ENCODE measurements around the gene CTBS. TPM values are rescaled to one million over a fixed set of nuclear protein-coding genes. Genes with fewer than 3 reads are reported as not detected.
"Not testable (repeated sequence)": the region's sequence is repeated elsewhere in the genome, so short reads cannot be mapped to it uniquely, and the experiment has no call there.

Gene CTBS
- total RNA-seq, 1 donor from 2014 or later = 13.1 TPM

DNA sequence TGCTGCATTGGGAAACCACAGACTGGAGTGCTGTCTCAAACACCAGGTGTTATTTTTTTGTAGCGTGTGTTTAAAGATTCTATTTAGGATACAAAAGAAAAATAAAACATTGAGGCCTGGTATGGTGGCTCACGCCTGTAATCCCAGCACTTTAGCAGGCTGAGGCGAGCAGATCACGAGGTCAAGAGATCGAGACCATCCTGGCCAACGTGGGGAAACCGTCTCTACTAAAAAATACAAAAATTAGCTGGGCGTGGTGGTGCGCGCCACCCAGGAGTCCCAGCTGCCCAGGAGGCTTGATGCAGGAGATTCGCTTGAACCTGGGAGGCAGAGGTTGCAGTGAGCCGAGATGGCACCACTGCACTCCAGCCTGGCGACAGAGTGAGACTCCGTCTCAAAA, 66.4 kb downstream of the CTBS start:
- peaks cover 30% of the 10 kb centered on the region for H3K36me3 Mint-ChIP-seq (ENCODE audit: low read depth)
- not testable (repeated sequence) for H3K27ac Mint-ChIP-seq, DNase-seq, H3K4me3 Mint-ChIP-seq, H3K27me3 Mint-ChIP-seq
- intact Hi-C loops (cut with micrococcal nuclease) = loop anchor here (2.0 to 5.0 kb wide), 3 partner anchors 34 to 769 kb away; partner anchors contain the start of genes BCL10 and PRKACB
- peaks cover 35% of the 10 kb centered on the region for H3K4me1 Mint-ChIP-seq
- H3K9me3 Mint-ChIP-seq = peaks cover 12% of the 10 kb centered on the region

DNA sequence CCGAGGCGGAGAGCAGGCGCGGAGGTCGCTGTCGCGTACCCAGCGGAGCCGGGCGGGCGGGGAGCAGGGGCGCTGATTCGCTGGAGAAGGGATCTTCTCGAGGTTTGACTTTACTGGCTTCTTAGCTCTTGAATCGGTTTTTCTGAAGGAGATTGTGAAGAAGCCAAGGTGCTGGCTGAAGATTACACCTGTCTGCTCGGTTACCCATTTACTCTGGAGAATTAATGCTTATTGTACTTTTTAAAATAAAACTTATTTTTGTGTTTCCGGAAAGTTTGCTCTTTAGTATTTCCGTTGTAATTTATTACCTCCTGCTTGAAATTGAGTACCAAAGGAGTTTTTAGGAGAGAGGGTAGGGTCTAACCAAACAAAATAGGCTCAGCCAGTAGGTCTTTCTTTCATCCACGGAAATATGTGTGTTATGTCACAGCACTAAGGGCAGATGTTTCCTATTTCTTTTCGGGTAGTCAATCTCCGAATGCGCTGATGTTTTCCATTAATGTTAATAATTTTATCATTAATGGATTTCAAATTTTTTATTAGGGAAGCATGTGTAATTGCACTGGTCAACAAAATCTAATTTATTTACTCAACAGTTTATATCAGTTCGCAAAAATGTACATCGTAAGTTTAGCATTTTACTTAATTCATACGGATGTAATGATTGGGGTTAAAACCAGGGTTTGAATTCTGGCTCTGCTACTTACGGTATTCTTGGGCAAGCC, 67.3 kb downstream of the CTBS start:
- Mint-ChIP-seq H3K9me3 (peaks cover 12% of the 10 kb centered on the region), H3K4me3 (peak overlapping the region; percentile 99), H3K27ac (peak overlapping the region; percentile 99), H3K36me3 (ENCODE audit: low read depth) (peaks cover 29% of the 10 kb centered on the region), H3K27me3 (no peaks in the 10 kb centered on the region), H3K4me1 (peaks cover 35% of the 10 kb centered on the region)
- no peak for DNase-seq
- intact Hi-C loops (cut with micrococcal nuclease) = loop anchor here (1.0 to 5.0 kb wide), 8 partner anchors 28 to 770 kb away; partner anchors contain the start of genes BCL10, PRKACB, RPF1 and SSX2IP

DNA sequence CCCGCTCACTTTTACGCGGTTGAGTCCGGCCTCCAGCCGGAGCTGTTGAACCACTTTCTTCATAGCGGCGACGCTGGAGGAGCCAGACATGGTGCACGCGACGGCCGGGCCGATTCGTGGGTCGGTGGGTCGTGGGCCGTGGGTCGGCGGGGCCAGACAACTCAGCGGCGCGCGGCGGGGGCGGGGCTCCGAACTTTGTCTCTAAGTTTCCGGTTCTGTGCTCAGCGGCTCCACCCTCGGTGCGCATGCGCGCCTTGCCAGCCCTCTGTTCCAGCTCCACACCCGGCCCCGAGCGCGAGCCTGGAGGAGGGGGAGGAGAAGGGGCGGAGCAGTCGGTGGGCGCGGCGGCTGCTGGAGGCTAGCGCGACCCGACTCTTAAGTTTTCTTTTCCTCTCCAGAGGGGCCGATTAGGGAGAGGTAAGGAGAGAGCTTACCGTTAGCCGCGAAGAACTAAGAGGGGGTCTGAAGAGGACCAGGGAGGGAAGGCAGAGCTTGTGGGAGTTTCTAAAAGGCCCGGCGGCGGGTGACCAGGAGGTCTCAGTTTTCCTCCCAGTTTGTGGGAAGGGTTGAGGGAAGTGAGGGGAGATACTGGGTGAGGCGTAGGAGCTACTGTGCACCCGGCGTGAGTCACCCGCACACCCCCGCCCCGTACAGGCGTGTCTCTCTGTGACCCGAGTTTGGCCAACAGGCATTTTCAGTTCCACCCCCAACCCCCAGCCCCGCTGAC, 68.1 kb downstream of the CTBS start, which contains the start of the genes GNG5 and SPATA1:
Gene GNG5, minus strand, starts transcription at position 580 of the 727 bp plus-strand sequence. Its CDS starts 490 bp downstream, at position 90.
Gene SPATA1, plus strand, starts transcription at position 385 of the 727 bp plus-strand sequence. CDS start 9,974 bp downstream, outside the sequence.
- DNase-seq = peak; percentile 99
- H3K27ac Mint-ChIP-seq = peak within 1 kb of the TSS; percentile 99
- H3K4me1 Mint-ChIP-seq = peaks cover 41% of the 10 kb centered on the region
- no peaks in the 10 kb centered on the region for H3K27me3 Mint-ChIP-seq
- intact Hi-C loops (cut with micrococcal nuclease) = loop anchor here (1.0 to 5.0 kb wide), 8 partner anchors 27 to 771 kb away; partner anchors contain the start of genes BCL10, PRKACB, RPF1 and SSX2IP
- H3K9me3 Mint-ChIP-seq = peaks cover 12% of the 10 kb centered on the region
- H3K36me3 Mint-ChIP-seq (ENCODE audit: low read depth) = peaks cover 35% of the 10 kb centered on the region
- peak within 1 kb of the TSS; percentile 99 for H3K4me3 Mint-ChIP-seq

DNA sequence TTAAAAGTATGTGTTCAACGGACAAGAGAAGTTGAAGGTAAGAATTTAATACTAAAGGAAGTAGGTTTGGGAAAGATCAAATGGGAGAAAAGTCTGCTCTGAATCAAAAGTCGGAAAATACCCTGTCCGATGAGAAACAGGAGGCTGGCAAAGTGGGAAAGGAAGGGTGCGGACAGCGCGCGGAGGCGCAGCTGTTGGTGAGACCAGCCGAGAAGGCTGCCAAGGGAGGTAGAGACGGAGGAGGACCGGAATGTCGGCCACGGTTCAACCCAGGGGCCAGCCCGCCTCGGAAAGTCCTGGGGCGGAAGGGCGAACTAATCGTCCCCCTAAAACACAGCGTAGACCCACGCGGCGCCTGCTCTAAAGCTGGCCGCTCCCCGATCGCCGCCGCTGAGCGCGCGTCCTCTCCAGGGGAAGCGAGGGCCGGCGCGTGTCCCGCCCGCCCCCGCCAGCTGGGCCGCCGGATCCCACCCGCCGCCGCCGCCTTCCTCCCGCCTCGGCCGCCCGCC, 68.7 kb downstream of the CTBS start:
- H3K27ac Mint-ChIP-seq = peak overlapping the region; percentile 99
- intact Hi-C loops (cut with micrococcal nuclease) = loop anchor here (1.0 to 5.0 kb wide), 8 partner anchors 26 to 771 kb away; partner anchors contain the start of genes BCL10, PRKACB, RPF1 and SSX2IP
- H3K9me3 Mint-ChIP-seq = peaks cover 9% of the 10 kb centered on the region
- peak overlapping the region; percentile 99 for H3K4me3 Mint-ChIP-seq
- no peak for DNase-seq
- peaks cover 43% of the 10 kb centered on the region for H3K4me1 Mint-ChIP-seq
- H3K36me3 Mint-ChIP-seq (ENCODE audit: low read depth) = peaks cover 41% of the 10 kb centered on the region
- H3K27me3 Mint-ChIP-seq = no peaks in the 10 kb centered on the region

GRCh38 chr1:84504580-84505492, 69.4 kb downstream of the CTBS start:
- H3K4me3 Mint-ChIP-seq = peak overlapping the region; percentile 99
- H3K4me1 Mint-ChIP-seq = peaks cover 46% of the 10 kb centered on the region
- no peaks in the 10 kb centered on the region for H3K27me3 Mint-ChIP-seq
- intact Hi-C loops (cut with micrococcal nuclease) = loop anchor here (5.0 kb wide), 1 partner anchor 37 kb away; no protein-coding TSS in a partner anchor
- H3K27ac Mint-ChIP-seq = peak overlapping the region; percentile 99
- peaks cover 46% of the 10 kb centered on the region for H3K36me3 Mint-ChIP-seq (ENCODE audit: low read depth)
- H3K9me3 Mint-ChIP-seq = peaks cover 7% of the 10 kb centered on the region
- DNase-seq = peak; percentile 64

- Mint-ChIP-seq H3K4me1 (peaks cover 46% of the 10 kb centered on the region), H3K36me3 (ENCODE audit: low read depth) (peaks cover 45% of the 10 kb centered on the region), H3K4me3 (peak overlapping the region; percentile 99), H3K27me3 (no peaks in the 10 kb centered on the region), H3K27ac (no peak overlapping the region), H3K9me3 (no peaks in the 10 kb centered on the region)
- intact Hi-C loops (cut with micrococcal nuclease) = no loop called here
- DNase-seq = no peak
These were observed 71.3 kb downstream of the CTBS start for GRCh38 chr1:84502927-84503326.

Other genes starting within 250 kb of the CTBS start
- not detected in 2 replicates for gene DNASE2B, start 176.0 kb downstream of the CTBS start, total RNA-seq
- gene RPF1, start 95.2 kb downstream of the CTBS start, total RNA-seq = 63.3 and 64.4 TPM in 2 replicates
- 0.69 and 0.98 TPM in 2 replicates for gene SPATA1, start 68.1 kb downstream of the CTBS start, total RNA-seq
- gene GNG5, start 67.9 kb downstream of the CTBS start, total RNA-seq = 115 and 122 TPM in 2 replicates
- gene SSX2IP, start 116.0 kb upstream of the CTBS start, total RNA-seq = 10.0 and 11.8 TPM in 2 replicates

All from activated CD4-positive, alpha-beta T cell treated with anti-CD3 and anti-CD28 coated beads, Interleukin-2, amount 10 ng/mL, durations not matched to agents 24 days and 14 days (primary cell).